Measurements from ENCODE around the gene COPS6.
"Not testable (repeated sequence)": the region's sequence is repeated elsewhere in the genome, so short reads cannot be mapped to it uniquely, and the experiment has no call there.

Gene COPS6

DNA sequence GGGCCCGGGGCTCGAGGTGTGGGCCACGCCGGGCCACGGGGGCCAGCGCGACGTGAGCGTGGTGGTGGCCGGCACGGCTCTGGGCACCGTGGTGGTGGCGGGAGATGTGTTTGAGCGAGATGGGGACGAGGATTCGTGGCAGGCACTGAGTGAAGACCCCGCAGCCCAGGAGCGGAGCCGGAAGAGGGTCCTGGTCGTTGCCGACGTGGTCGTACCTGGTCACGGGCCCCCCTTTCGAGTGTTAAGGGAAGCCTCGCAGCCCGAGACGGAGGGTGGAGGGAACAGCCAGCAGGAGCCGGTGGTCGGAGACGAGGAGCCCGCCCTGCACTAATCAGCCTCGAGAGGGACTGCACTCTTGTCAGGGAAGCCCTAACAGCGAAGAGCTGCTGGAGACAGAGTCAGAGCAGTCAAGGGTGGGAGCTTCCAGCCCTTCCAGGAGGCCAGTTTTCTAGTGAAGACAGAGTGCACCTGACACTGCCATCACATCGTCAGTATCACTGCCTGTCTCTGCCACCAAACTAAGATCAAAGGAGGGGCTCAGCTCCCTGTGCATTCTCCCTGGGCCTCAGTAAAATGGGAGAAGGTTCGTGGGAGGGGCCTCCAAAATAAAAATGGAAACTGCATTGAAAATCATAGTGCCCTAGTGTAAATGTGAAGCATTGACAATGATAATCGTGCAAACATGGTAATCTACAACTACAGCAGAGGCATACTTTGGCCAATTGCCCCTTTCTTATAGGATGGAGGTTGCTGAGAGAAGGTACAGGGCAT is 39.3 kb downstream of the COPS6 start:
- peak overlapping the region; percentile 39 for H3K23ac ChIP-seq (ENCODE audit: low read depth, low read length, poor library complexity)
- H2AK5ac ChIP-seq (ENCODE audit: low read depth, low read length): peak overlapping the region; percentile 50
- H2BK5ac ChIP-seq (ENCODE audit: low read length): peak overlapping the region; percentile 63
- H2BK120ac ChIP-seq (ENCODE audit: low read depth, low read length): no peak overlapping the region
- no peak overlapping the region for H3K27ac ChIP-seq (replicated peaks; ENCODE audit: low read length)
- H3K4ac ChIP-seq (ENCODE audit: low read length): no peak overlapping the region
- H3K4me1 ChIP-seq (ENCODE audit: control insufficient read depth in 2 of 2, insufficient read depth in 1 of 2, low read depth in 1 of 2, low read length in 2 of 2): peaks cover 3 to 6% of the 10 kb centered on the region in 2 donors
- no peak overlapping the region for H4K91ac ChIP-seq (ENCODE audit: low read depth, low read length, poor library complexity)
- no CpG with 5 or more reads among the region's 37 CpGs for WGBS, 2 donors (ENCODE audit: extremely low coverage in 2 of 2, insufficient read length in 2 of 2, insufficient replicate concordance in 1 of 2)
- H2AFZ ChIP-seq (ENCODE audit: low read length): peak overlapping the region; percentile 99
- peaks cover 4 to 17% of the 10 kb centered on the region in 2 donors for H3K36me3 ChIP-seq (replicated peaks in 1 of 2; ENCODE audit: control insufficient read depth in 2 of 2, insufficient read depth in 2 of 2, low read length in 2 of 2)
- no peaks in the 10 kb centered on the region for H3K9me3 ChIP-seq (replicated peaks in 1 of 2; ENCODE audit: control insufficient read depth in 2 of 2, insufficient read depth in 1 of 2, low read depth in 1 of 2, low read length in 2 of 2)
- H2BK15ac ChIP-seq (ENCODE audit: low read length): peak overlapping the region; percentile 96
- no peak for DNase-seq (ENCODE audit: low spot score)
- peaks cover 2% of the 10 kb centered on the region for H3K79me1 ChIP-seq (ENCODE audit: low read depth, low read length)
- H2BK12ac ChIP-seq (ENCODE audit: low read length): peak overlapping the region; percentile 96
- peak overlapping the region; percentile 72 for H4K8ac ChIP-seq (ENCODE audit: low read depth, low read length)
- H3K4me3 ChIP-seq (ENCODE audit: low read length in 2 of 2): peak overlapping the region; percentile 74 to 94
- H3K27me3 ChIP-seq (ENCODE audit: control insufficient read depth in 3 of 3, insufficient read depth in 3 of 3, low read depth in 1 of 3, low read length in 3 of 3): peaks cover 0 to 15% (median 0%) of the 10 kb centered on the region in 3 experiments
- H3K14ac ChIP-seq (ENCODE audit: low read length): peak overlapping the region; percentile 95
- peak overlapping the region; percentile 92 for H3K4me2 ChIP-seq (ENCODE audit: insufficient read depth, low read length, poor library complexity, severe bottlenecking)
- H3K18ac ChIP-seq (ENCODE audit: low read length): peak overlapping the region; percentile 98
- H3K9ac ChIP-seq (ENCODE audit: low read depth, low read length, poor library complexity): peak overlapping the region; percentile 96

DNA sequence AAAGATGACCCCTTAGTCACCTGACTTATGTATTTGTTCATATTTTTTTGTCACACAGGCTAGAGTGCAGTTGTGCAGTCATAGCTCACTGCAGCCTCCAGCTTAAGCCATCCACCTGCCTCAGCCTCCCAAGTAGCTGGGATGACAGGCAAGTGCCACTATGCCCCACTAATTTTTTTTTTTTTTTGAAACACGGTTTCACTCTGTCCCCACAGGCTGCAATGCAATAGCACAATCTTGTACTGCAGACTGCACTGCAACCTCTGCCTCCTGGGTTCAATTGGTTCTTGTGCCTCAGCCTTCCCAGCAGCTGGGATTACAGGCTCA is 39.8 kb downstream of the COPS6 start:
- no peak for DNase-seq (ENCODE audit: low spot score)
- H2AFZ ChIP-seq (ENCODE audit: low read length): no peak overlapping the region
- H3K18ac ChIP-seq (ENCODE audit: low read length): no peak overlapping the region
- no peak overlapping the region for H2BK15ac ChIP-seq (ENCODE audit: low read length)
- no peak overlapping the region for H2BK5ac ChIP-seq (ENCODE audit: low read length)
- H4K8ac ChIP-seq (ENCODE audit: low read depth, low read length): no peak overlapping the region
- no peak overlapping the region for H3K14ac ChIP-seq (ENCODE audit: low read length)
- H3K4me1 ChIP-seq (ENCODE audit: control insufficient read depth in 2 of 2, insufficient read depth in 1 of 2, low read depth in 1 of 2, low read length in 2 of 2): peaks cover 3 to 6% of the 10 kb centered on the region in 2 donors
- peaks cover 2% of the 10 kb centered on the region for H3K79me1 ChIP-seq (ENCODE audit: low read depth, low read length)
- no peak overlapping the region for H2BK120ac ChIP-seq (ENCODE audit: low read depth, low read length)
- peaks cover 0 to 15% (median 0%) of the 10 kb centered on the region in 3 experiments for H3K27me3 ChIP-seq (ENCODE audit: control insufficient read depth in 3 of 3, insufficient read depth in 3 of 3, low read depth in 1 of 3, low read length in 3 of 3)
- WGBS, 2 donors (ENCODE audit: extremely low coverage in 2 of 2, insufficient read length in 2 of 2, insufficient replicate concordance in 1 of 2): no CpG with 5 or more reads among the region's 1 CpG
- no peak overlapping the region for H2BK12ac ChIP-seq (ENCODE audit: low read length)
- no peak overlapping the region for H4K91ac ChIP-seq (ENCODE audit: low read depth, low read length, poor library complexity)
- H3K36me3 ChIP-seq (replicated peaks in 1 of 2; ENCODE audit: control insufficient read depth in 2 of 2, insufficient read depth in 2 of 2, low read length in 2 of 2): peaks cover 4 to 17% of the 10 kb centered on the region in 2 donors
- no peak overlapping the region for H3K9ac ChIP-seq (ENCODE audit: low read depth, low read length, poor library complexity)
- H2AK5ac ChIP-seq (ENCODE audit: low read depth, low read length): no peak overlapping the region
- H3K27ac ChIP-seq (replicated peaks; ENCODE audit: low read length): no peak overlapping the region
- no peak overlapping the region for H3K23ac ChIP-seq (ENCODE audit: low read depth, low read length, poor library complexity)
- peak overlapping the region in 1 of 2 donors; percentile 2 for H3K4me3 ChIP-seq (ENCODE audit: low read length in 2 of 2)
- no peak overlapping the region for H3K4me2 ChIP-seq (ENCODE audit: insufficient read depth, low read length, poor library complexity, severe bottlenecking)
- no peak overlapping the region for H3K4ac ChIP-seq (ENCODE audit: low read length)
- H3K9me3 ChIP-seq (replicated peaks in 1 of 2; ENCODE audit: control insufficient read depth in 2 of 2, insufficient read depth in 1 of 2, low read depth in 1 of 2, low read length in 2 of 2): no peaks in the 10 kb centered on the region

- not testable (repeated sequence) for H4K8ac ChIP-seq (ENCODE audit: low read depth, low read length); H3K36me3 ChIP-seq (replicated peaks in 1 of 2; ENCODE audit: control insufficient read depth in 2 of 2, insufficient read depth in 2 of 2, low read length in 2 of 2); H3K9me3 ChIP-seq (replicated peaks in 1 of 2; ENCODE audit: control insufficient read depth in 2 of 2, insufficient read depth in 1 of 2, low read depth in 1 of 2, low read length in 2 of 2); H4K91ac ChIP-seq (ENCODE audit: low read depth, low read length, poor library complexity); H3K4ac ChIP-seq (ENCODE audit: low read length); H3K18ac ChIP-seq (ENCODE audit: low read length); H2BK5ac ChIP-seq (ENCODE audit: low read length); H3K9ac ChIP-seq (ENCODE audit: low read depth, low read length, poor library complexity); H3K4me1 ChIP-seq (ENCODE audit: control insufficient read depth in 2 of 2, insufficient read depth in 1 of 2, low read depth in 1 of 2, low read length in 2 of 2); H2BK12ac ChIP-seq (ENCODE audit: low read length); H2AFZ ChIP-seq (ENCODE audit: low read length); H2AK5ac ChIP-seq (ENCODE audit: low read depth, low read length); H3K4me2 ChIP-seq (ENCODE audit: insufficient read depth, low read length, poor library complexity, severe bottlenecking); H3K27ac ChIP-seq (replicated peaks; ENCODE audit: low read length); H3K23ac ChIP-seq (ENCODE audit: low read depth, low read length, poor library complexity); H2BK15ac ChIP-seq (ENCODE audit: low read length); H3K4me3 ChIP-seq (ENCODE audit: low read length in 2 of 2); H3K14ac ChIP-seq (ENCODE audit: low read length); H2BK120ac ChIP-seq (ENCODE audit: low read depth, low read length); H3K79me1 ChIP-seq (ENCODE audit: low read depth, low read length); DNase-seq (ENCODE audit: low spot score)
- peaks cover 0 to 15% (median 0%) of the 10 kb centered on the region in 3 experiments for H3K27me3 ChIP-seq (ENCODE audit: control insufficient read depth in 3 of 3, insufficient read depth in 3 of 3, low read depth in 1 of 3, low read length in 3 of 3)
- no CpG with 5 or more reads among the region's 1 CpG for WGBS, 2 donors (ENCODE audit: extremely low coverage in 2 of 2, insufficient read length in 2 of 2, insufficient replicate concordance in 1 of 2)
Observed at GRCh38 chr7:100130220-100130607, 41.4 kb downstream of the COPS6 start.

- no peak overlapping the region for H2BK120ac ChIP-seq (ENCODE audit: low read depth, low read length)
- no peak overlapping the region for H3K14ac ChIP-seq (ENCODE audit: low read length)
- no peak overlapping the region for H2BK5ac ChIP-seq (ENCODE audit: low read length)
- no peak overlapping the region for H3K4ac ChIP-seq (ENCODE audit: low read length)
- H3K4me1 ChIP-seq (ENCODE audit: control insufficient read depth in 2 of 2, insufficient read depth in 1 of 2, low read depth in 1 of 2, low read length in 2 of 2): peaks cover 3 to 6% of the 10 kb centered on the region in 2 donors
- H3K23ac ChIP-seq (ENCODE audit: low read depth, low read length, poor library complexity): no peak overlapping the region
- no peak overlapping the region for H3K4me3 ChIP-seq (ENCODE audit: low read length in 2 of 2)
- H4K91ac ChIP-seq (ENCODE audit: low read depth, low read length, poor library complexity): no peak overlapping the region
- no peaks in the 10 kb centered on the region for H3K79me1 ChIP-seq (ENCODE audit: low read depth, low read length)
- peaks cover 0 to 15% (median 0%) of the 10 kb centered on the region in 3 experiments for H3K27me3 ChIP-seq (ENCODE audit: control insufficient read depth in 3 of 3, insufficient read depth in 3 of 3, low read depth in 1 of 3, low read length in 3 of 3)
- H2AK5ac ChIP-seq (ENCODE audit: low read depth, low read length): no peak overlapping the region
- no peaks in the 10 kb centered on the region for H3K9me3 ChIP-seq (replicated peaks in 1 of 2; ENCODE audit: control insufficient read depth in 2 of 2, insufficient read depth in 1 of 2, low read depth in 1 of 2, low read length in 2 of 2)
- H2BK12ac ChIP-seq (ENCODE audit: low read length): no peak overlapping the region
- H4K8ac ChIP-seq (ENCODE audit: low read depth, low read length): no peak overlapping the region
- peak overlapping the region; percentile 88 for H2AFZ ChIP-seq (ENCODE audit: low read length)
- peak; percentile 74 for DNase-seq (ENCODE audit: low spot score)
- no peak overlapping the region for H3K4me2 ChIP-seq (ENCODE audit: insufficient read depth, low read length, poor library complexity, severe bottlenecking)
- H3K27ac ChIP-seq (replicated peaks; ENCODE audit: low read length): no peak overlapping the region
- no peak overlapping the region for H3K9ac ChIP-seq (ENCODE audit: low read depth, low read length, poor library complexity)
- H3K18ac ChIP-seq (ENCODE audit: low read length): no peak overlapping the region
- H2BK15ac ChIP-seq (ENCODE audit: low read length): no peak overlapping the region
- no CpG with 5 or more reads among the region's 24 CpGs for WGBS, 2 donors (ENCODE audit: extremely low coverage in 2 of 2, insufficient read length in 2 of 2, insufficient replicate concordance in 1 of 2)
- no peaks in the 10 kb centered on the region for H3K36me3 ChIP-seq (replicated peaks in 1 of 2; ENCODE audit: control insufficient read depth in 2 of 2, insufficient read depth in 2 of 2, low read length in 2 of 2)
Observed at GRCh38 chr7:100130608-100131453, 42.1 kb downstream of the COPS6 start.
